GM13976 (cell line): Measurements from ENCODE around the gene HIP1.

Experiments
- DNase-seq: peaks from one replicate; pipeline ENCODE4 v3.0.0; 2012; ENCODE audit warnings: low spot score
- in situ Hi-C: fragments of 300-500 bp; cut with MboI; formaldehyde crosslinking; loops from one replicate; pipeline ENCODE4 v1.12.0; 2022; ENCODE audit warnings: low sequenced_read_pairs, mixed read lengths, inconsistent platforms; ENCODE audit not compliant: unreplicated experiment
- TF ChIP-seq, protein P1 (sequence below): IDR thresholded peaks from 2 replicates; pipeline ENCODE4 v1.5.1; 2012; ENCODE audit warnings: borderline replicate concordance, mild to moderate bottlenecking; ENCODE audit not compliant: insufficient read depth; ENCODE audit errors: extremely low read depth, missing control alignments, control extremely low read depth

The HIP1 gene

DNA sequence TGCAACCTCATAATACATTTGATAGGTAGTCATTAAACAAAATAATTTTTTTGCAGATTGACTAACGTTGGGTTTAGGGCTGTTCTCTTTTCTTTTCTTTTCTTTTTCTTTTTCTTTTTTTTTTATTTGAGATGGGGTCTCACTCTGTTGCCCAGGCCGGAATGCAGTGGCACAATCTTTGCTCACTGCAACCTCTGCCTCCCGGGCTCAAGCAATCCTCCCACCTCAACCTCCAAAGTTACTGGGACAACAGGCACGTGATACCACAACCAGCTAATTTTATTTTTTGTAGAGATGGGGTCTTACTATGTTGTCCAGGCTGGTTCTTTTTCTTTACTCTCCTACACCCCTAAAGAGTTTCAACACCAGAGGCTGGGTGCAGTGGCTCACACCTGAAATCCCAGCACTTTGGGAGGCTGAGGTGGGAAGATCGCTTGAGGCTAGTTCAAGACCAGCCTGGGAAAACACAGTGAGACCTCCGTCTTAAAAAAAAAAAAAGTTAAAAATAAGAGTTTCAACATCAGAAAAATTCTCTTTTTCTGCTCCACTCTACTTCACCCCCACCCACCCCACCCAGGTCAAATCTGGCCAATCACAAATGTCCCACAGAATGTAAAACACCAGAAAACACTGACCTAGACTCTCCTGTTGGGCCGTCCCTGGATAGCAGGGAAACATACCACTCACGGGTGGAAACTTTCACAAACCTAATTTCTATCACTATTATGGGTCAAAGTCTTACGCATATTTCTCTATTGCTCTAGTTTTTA, 3.0 kb downstream of the HIP1 start:
- in situ Hi-C loops, result no loop called here
- TF ChIP-seq, protein P1, sequence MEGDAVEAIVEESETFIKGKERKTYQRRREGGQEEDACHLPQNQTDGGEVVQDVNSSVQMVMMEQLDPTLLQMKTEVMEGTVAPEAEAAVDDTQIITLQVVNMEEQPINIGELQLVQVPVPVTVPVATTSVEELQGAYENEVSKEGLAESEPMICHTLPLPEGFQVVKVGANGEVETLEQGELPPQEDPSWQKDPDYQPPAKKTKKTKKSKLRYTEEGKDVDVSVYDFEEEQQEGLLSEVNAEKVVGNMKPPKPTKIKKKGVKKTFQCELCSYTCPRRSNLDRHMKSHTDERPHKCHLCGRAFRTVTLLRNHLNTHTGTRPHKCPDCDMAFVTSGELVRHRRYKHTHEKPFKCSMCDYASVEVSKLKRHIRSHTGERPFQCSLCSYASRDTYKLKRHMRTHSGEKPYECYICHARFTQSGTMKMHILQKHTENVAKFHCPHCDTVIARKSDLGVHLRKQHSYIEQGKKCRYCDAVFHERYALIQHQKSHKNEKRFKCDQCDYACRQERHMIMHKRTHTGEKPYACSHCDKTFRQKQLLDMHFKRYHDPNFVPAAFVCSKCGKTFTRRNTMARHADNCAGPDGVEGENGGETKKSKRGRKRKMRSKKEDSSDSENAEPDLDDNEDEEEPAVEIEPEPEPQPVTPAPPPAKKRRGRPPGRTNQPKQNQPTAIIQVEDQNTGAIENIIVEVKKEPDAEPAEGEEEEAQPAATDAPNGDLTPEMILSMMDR, result no peak
- DNase-seq, result no peak

DNA sequence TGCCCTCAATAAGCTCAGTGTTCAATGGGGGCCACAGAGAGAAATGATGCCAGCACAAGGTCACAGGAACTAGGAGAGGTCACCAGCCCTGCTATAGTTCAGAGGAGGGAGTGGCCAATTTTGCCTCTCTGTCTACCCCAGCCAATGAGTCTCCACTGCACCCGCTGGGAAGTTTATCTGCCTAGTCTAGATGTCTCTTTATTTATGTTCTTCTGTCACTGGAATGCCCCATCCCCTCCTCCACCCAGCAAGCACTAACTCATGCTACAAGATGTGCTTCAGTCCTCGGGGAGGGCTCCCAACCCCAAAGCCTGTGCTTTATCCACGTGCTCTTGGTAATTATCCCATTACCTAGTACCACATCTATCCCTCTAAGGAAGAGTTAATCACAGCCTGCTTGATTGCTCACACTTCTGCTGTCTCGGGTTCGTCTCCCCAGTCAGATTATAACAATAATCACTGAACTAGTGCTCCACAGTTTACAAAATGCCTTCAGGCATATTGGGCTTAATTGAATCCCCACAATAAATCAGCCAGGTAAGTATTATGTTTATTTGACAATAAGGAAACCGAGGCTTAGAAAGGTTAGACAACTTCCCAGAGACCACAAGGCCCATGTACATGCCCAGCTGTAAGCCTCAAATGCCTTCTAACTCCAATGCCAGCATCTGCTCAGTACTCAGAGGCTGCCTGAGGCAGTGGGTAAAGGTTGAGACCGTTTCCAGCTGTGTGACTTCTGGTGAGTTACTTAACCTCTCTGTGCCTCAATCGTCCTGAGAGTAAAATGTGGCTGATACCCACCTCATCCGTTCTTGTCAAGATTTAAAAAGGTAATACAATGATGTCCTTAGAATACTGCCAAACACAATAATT, 3.9 kb downstream of the HIP1 start:
- TF ChIP-seq, protein P1, result no peak
- in situ Hi-C loops, result no loop called here
- no peak for DNase-seq

DNA sequence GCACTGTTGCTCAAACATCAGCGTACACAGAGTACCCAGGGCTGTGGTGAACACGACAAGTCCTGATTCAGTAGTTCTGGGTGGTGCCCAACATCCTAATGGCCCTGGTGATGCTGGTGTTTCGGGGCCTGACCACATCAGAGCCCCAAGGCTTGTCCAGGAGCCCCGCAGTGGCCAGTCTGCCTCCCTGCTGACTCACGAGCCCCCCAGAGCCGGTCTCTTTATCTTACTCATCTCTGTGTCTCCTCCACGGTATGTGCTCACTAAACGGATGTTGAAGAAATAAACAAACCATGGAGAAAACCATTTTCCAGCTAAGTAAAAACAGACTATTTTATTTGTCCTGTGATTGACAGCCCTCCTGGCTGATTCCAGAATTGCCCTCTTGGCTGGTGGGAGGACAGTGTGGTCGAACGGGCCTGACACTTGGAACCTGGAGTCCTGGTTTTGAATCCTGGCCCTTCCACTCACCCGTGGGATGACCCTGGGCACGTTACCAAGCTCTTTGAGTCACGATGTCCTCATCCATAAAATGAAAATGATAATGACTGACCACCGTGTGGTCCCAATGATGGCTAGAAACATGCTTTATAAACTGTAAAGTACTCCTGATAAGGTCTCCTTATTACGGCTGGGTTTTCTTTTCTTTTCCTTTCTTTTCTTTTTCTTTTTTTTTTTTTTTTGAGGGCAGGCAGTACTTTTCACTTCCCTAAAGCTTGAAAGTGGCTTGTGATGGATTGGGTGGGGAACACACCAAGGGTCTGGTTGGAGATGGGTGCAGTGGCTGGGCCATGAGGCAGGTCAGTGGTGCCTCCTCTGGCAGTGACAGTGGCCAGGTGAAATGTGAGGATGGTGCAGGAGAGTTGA, 5.7 kb downstream of the HIP1 start:
- no peak for DNase-seq
- TF ChIP-seq, protein P1, result no peak
- in situ Hi-C loops, result no loop called here

DNA sequence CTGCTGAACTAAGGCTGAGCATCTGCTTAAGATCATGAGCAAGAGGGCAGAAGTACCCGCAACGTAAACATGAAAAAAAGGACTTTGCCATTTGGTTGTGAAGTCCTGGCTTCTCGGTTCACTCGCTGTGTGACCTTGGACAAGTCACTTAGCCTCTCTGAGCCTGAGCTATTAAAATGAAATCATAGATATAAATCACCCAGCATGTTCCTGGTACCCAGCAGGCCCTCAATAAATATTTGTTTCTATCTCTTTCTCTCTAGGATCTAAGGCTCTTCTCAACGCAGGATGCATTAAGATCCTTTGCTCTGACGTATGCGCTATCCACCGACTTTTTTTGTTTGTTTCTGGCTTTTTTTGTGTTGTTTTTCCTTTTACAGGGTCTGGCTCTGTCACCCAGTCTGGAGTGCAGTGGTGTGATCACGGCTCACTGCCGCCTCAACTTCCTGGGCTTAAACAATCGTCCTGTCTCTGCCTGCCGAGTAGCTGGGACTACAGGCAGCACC, 6.7 kb downstream of the HIP1 start:
- in situ Hi-C loops, result no loop called here
- TF ChIP-seq, protein P1, result no peak
- no peak for DNase-seq

DNA sequence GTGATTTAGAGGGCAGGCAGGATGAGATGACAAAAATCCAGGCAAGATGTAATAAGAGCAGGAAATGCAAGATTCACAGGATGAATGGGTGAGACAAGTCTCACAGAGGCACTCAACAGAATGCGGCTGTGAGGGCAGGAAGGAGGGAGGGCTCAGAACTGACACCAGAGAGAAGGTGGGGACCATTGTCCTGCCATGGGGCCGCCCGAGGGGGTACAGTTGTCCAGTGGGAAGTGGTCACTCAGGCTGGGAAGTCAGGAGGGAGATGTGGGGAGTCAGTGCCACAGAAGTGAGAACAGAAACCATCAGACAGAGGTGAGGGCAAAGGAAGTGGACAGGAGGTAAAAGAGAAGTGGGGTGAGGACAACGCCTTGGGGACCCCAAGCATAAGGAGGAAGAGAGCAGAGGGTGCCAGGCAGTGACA, 8.9 kb downstream of the HIP1 start:
- in situ Hi-C loops, result no loop called here
- peak; percentile 27 for DNase-seq
- TF ChIP-seq, protein P1, result no peak
